Upper lobe of left lung (tissue), 6 donors: Measurements from ENCODE around the gene GRIA1. TPM values are rescaled to one million over a fixed set of nuclear protein-coding genes. Genes with fewer than 3 reads are reported as not detected.

Experiments
- ATAC-seq, 2 donors: fragments of 200-7000 bp; cut with Tn5 transposase; one replicate each; pipeline ENCODE4 v1.9.1; 2022; ENCODE audit warnings: mild to moderate bottlenecking in 2 of 2, moderate library complexity in 2 of 2; ENCODE audit not compliant: low FRiP score in 2 of 2
- DNase-seq, 2 donors: peaks; one replicate each; pipeline ENCODE4 v3.0.0-alpha.2; 2019 to 2020
- H3K27ac ChIP-seq, 4 donors: fragments of 200-600 bp; sonication (generic); one replicate each; pipeline ENCODE4 v1.5.1; 2016 to 2019
- H3K27me3 ChIP-seq, 4 donors: fragments of 200-600 bp; sonication (generic); one replicate each; pipeline ENCODE4 v1.5.1; 2017 to 2019
- H3K36me3 ChIP-seq, 4 donors: fragments of 200-600 bp; sonication (generic); one replicate each; pipeline ENCODE4 v1.5.1; 2016 to 2019
- H3K4me1 ChIP-seq, 4 donors: fragments of 200-600 bp; sonication (generic); one replicate each; pipeline ENCODE4 v1.5.1; 2018 to 2019
- H3K4me3 ChIP-seq, 4 donors: fragments of 200-600 bp; sonication (generic); one replicate each; pipeline ENCODE4 v1.5.1; 2017 to 2019; ENCODE audit warnings: mild to moderate bottlenecking in 2 of 4, moderate library complexity in 1 of 4
- H3K9me3 ChIP-seq, 4 donors: fragments of 200-600 bp; sonication (generic); one replicate each; pipeline ENCODE4 v1.5.1; 2018 to 2019
- EP300 ChIP-seq, 4 donors: sonication (generic); formaldehyde crosslinking; IDR thresholded peaks; one replicate each; pipeline ENCODE4 v1.5.1; 2017; ENCODE audit warnings: antibody characterized with exemption in 4 of 4, control low read depth in 2 of 4
- POLR2A ChIP-seq, 4 donors: fragments of 450-650 bp; IDR thresholded peaks; one replicate each; pipeline ENCODE4 v1.5.1; 2016 to 2017; ENCODE audit warnings: antibody characterized with exemption in 4 of 4, mild to moderate bottlenecking in 2 of 4
- POLR2AphosphoS5 ChIP-seq, 2 donors: sonication (generic); formaldehyde crosslinking; IDR thresholded peaks; one replicate each; pipeline ENCODE4 v1.5.1; 2017; ENCODE audit warnings: antibody characterized with exemption in 2 of 2
- WGBS, 2 donors: methylation state at CpG; one replicate each; pipeline ENCODE4 v1.1.5; 2017 to 2018; 5-methylcytosine and 5-hydroxymethylcytosine counted together
- total RNA-seq, 6 donors: library from RNA; depleted of rRNA in 4 of 6; stranded (reverse); fragments of >200 nt in 4 of 6; gene quantifications; one replicate each; pipeline versions ENCODE4 v1.1.0 to v1.2.1, GENCODE V29; 2016 to 2021
- TF ChIP-seq, protein P1 (sequence below), 6 experiments: fragments of 450-650 bp in 4 of 6; fragments of 200-600 bp in 2 of 6; sonication (generic) in 2 of 6; IDR thresholded peaks; one replicate each; pipeline ENCODE4 v1.5.1; 2016 to 2019; ENCODE audit warnings: antibody characterized with exemption in 6 of 6
- donor health status: DM: no; HTN: no; CAD: no; lungs with moderate emphysema.
- donor health status: DM: no; HTN: yes; CAD: no; lungs with severe emphysema.

GRIA1 gene
- total RNA-seq, 6 donors from 2014 or later = 4.3 to 17.8 (median 9.3) TPM

DNA sequence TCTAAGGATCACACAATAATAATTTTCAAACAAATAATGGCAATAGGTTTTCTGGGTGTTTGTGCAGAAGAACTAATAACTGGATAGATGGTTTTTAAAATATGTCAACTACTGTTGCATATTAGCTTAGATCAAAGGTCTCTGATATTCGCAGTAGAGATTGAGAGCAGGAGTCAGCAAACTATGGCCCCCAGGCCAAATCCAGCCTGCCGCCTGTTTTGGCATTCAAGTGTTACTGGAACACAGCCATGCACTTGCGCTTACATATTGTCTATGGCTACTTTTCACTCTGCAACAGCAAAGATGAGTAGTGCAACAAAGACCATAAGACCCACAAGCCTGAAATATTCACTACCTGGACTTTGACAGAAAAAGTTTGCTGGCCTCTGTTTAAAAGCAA, 260.8 kb downstream of the GRIA1 start:
- TF ChIP-seq EP300 (IDR thresholded peaks at IDR 0.05) (no peak), POLR2AphosphoS5 (IDR thresholded peaks at IDR 0.05) (no peak), POLR2A (IDR thresholded peaks at IDR 0.05) (no peak)
- TF ChIP-seq, protein P1, sequence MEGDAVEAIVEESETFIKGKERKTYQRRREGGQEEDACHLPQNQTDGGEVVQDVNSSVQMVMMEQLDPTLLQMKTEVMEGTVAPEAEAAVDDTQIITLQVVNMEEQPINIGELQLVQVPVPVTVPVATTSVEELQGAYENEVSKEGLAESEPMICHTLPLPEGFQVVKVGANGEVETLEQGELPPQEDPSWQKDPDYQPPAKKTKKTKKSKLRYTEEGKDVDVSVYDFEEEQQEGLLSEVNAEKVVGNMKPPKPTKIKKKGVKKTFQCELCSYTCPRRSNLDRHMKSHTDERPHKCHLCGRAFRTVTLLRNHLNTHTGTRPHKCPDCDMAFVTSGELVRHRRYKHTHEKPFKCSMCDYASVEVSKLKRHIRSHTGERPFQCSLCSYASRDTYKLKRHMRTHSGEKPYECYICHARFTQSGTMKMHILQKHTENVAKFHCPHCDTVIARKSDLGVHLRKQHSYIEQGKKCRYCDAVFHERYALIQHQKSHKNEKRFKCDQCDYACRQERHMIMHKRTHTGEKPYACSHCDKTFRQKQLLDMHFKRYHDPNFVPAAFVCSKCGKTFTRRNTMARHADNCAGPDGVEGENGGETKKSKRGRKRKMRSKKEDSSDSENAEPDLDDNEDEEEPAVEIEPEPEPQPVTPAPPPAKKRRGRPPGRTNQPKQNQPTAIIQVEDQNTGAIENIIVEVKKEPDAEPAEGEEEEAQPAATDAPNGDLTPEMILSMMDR (IDR thresholded peaks at IDR 0.05) = no peak
- Histone ChIP-seq H3K9me3 (no peaks in the 10 kb centered on the region), H3K4me3 (no peak overlapping the region), H3K4me1 (peaks cover 0 to 5% (median 3%) of the 10 kb centered on the region in 4 donors), H3K36me3 (no peaks in the 10 kb centered on the region), H3K27ac (no peak overlapping the region), H3K27me3 (no peaks in the 10 kb centered on the region)
- DNase-seq = no peak
- ATAC-seq = no peak
- 62 to 78% methylated on average over 3 of the region's 3 CpGs for WGBS, 2 donors

DNA sequence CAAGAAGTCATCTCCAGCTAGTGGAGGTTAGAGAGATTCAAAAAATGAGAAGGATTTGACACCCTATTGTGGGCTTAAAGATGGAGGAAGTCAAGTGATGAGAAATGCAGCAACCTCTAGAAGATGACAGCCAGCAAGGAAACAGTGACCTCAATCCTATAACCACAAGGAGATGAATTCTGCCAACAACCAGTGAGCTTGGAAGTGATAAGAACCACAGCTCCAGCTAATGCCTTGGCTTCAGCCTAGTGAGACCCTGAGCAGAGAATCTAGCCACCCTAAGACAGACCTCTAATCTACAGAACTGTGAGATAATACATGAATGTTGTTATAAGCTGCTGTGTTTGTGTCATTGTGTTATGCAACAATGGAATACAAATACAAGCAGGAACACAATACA, 262.4 kb downstream of the GRIA1 start:
- DNase-seq = no peak
- TF ChIP-seq POLR2A (IDR thresholded peaks at IDR 0.05) (no peak), EP300 (IDR thresholded peaks at IDR 0.05) (no peak), POLR2AphosphoS5 (IDR thresholded peaks at IDR 0.05) (no peak)
- TF ChIP-seq, protein P1 (IDR thresholded peaks at IDR 0.05) = no peak

DNA sequence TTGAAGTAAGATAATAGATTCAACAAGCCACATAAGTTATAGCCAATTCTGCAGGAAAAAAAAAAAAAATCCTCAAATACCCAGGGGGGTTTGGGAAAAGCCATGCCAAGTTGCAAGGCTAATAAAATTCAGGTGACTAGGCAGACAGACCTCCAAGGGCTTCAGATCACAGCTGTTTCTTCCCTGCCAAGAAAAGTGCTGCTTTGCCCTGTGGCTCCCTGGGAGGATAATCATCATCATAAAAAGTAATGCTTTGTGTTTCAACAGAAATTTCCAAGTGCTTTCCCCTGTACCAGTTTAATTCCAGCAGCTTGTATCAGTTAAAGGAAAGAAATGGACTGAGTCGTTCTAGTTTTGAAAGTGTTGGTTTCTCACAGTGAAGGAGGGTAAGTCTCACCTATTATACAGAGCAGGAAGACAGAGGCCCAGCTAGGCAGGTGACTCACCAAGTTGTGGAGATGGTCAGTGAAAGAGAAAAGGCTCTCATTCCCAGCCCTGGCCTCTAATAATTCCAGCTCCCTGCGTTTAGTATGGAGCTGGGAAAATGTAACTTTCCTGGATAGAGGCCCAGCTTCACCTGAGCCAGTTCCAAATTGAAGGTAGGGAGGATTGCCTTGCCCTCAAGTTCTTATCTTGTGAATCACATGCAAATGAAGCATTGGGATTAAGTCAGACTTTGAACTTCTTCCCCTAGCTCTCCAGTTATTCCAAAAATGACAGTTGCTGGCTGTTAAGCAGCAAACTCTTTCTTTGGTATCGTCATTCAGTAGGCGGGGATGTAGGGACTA, 263.4 kb downstream of the GRIA1 start:
- Histone ChIP-seq H3K27ac (no peak overlapping the region), H3K27me3 (no peaks in the 10 kb centered on the region), H3K36me3 (no peaks in the 10 kb centered on the region), H3K4me1 (no peaks in the 10 kb centered on the region), H3K4me3 (no peak overlapping the region), H3K9me3 (no peaks in the 10 kb centered on the region)
- TF ChIP-seq, protein P1 (IDR thresholded peaks at IDR 0.05) = no peak
- TF ChIP-seq EP300 (IDR thresholded peaks at IDR 0.05) (no peak), POLR2AphosphoS5 (IDR thresholded peaks at IDR 0.05) (no peak), POLR2A (IDR thresholded peaks at IDR 0.05) (no peak)
- 80 to 85% methylated on average over 4 of the region's 4 CpGs for WGBS, 2 donors
- no peak for ATAC-seq
- DNase-seq = no peak

More for the DNA sequence above, 262.4 kb downstream of the GRIA1 start:
- Histone ChIP-seq H3K9me3 (no peaks in the 10 kb centered on the region), H3K27me3 (no peaks in the 10 kb centered on the region), H3K27ac (no peak overlapping the region), H3K4me1 (no peaks in the 10 kb centered on the region), H3K36me3 (no peaks in the 10 kb centered on the region), H3K4me3 (no peak overlapping the region)
- ATAC-seq = no peak

DNA sequence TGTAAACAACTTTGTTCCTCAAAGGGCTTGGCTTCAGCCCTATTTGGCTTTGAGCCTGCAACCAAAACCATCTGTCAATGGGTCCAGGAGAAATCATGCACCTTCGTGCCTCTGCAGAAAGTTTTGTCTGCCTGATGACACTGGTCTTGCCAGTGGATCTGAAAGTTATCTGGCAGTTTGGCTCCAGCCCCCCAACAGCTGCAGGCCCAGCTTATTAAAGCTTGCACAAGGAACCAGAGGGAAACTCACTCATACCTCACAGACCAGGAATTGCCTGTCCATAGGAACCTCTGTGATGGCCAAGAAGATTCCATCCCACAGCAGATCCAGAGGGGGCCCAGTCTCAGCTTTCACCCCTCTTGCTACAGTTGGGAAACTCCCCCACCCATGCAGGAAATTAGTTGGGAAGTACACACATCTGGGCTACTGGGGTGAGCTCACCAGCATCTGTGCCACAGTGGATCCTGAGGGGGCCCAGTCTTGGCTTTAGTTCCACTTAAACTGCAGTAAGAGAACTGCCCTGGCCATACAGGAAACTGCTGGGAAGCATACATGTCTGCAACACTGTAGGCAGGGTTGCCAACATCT, 265.5 kb downstream of the GRIA1 start:
- Histone ChIP-seq H3K4me3 (no peak overlapping the region), H3K4me1 (no peaks in the 10 kb centered on the region), H3K36me3 (no peaks in the 10 kb centered on the region), H3K9me3 (no peaks in the 10 kb centered on the region), H3K27me3 (no peaks in the 10 kb centered on the region), H3K27ac (no peak overlapping the region)
- WGBS, 2 donors = 47% methylated on average over 1 of the region's 1 CpG; no CpG with 5 or more reads in 1 of the 2 donors
- no peak for DNase-seq
- TF ChIP-seq POLR2A (IDR thresholded peaks at IDR 0.05) = no peak
- no peak for TF ChIP-seq EP300 (IDR thresholded peaks at IDR 0.05)
- TF ChIP-seq POLR2AphosphoS5 (IDR thresholded peaks at IDR 0.05) = no peak
- TF ChIP-seq, protein P1 (IDR thresholded peaks at IDR 0.05) = no peak
- ATAC-seq = no peak
